Left kidney (tissue), 2 donors: ENCODE measurements around the gene CADPS. TPM values are rescaled to one million over a fixed set of nuclear protein-coding genes. Genes with fewer than 3 reads are reported as not detected.

Experiments used
- DNase-seq: peaks from one replicate; pipeline ENCODE4 v3.0.0-alpha.2; 2013
- polyA plus RNA-seq: library from polyadenylated mRNA; unstranded; fragments of 120-200 nt; gene quantifications from one replicate; pipeline ENCODE4 v1.2.1, GENCODE V29; 2013; ENCODE audit not compliant: insufficient read length

CADPS gene
- polyA plus RNA-seq, 1 donor = 5.0 TPM

- DNase-seq = no peak
Measured at GRCh38 chr3:62373215-62373614, 502.0 kb downstream of the CADPS start, which contains the start of gene FEZF2. TSS of gene FEZF2 (minus strand) at chr3:62373550. CDS start at chr3:62372868, 682 bp downstream.

- no peak for DNase-seq
Measured at GRCh38 chr3:62372621-62373041, 502.6 kb downstream of the CADPS start.

GRCh38 chr3:62371720-62372591 lies 503.3 kb downstream of the CADPS start:
- no peak for DNase-seq

GRCh38 chr3:62370858-62371719 lies 504.1 kb downstream of the CADPS start:
- DNase-seq = no peak

- no peak for DNase-seq
Measured at GRCh38 chr3:62370112-62370857, 504.9 kb downstream of the CADPS start.

- no peak for DNase-seq
Measured at GRCh38 chr3:62369476-62369743, 505.8 kb downstream of the CADPS start.

GRCh38 chr3:62368705-62369475 lies 506.3 kb downstream of the CADPS start:
- DNase-seq = no peak

- no peak for DNase-seq
Measured at GRCh38 chr3:62368290-62368704, 506.9 kb downstream of the CADPS start.

GRCh38 chr3:62367763-62368195 lies 507.4 kb downstream of the CADPS start:
- DNase-seq = no peak

GRCh38 chr3:62366126-62366484 lies 509.1 kb downstream of the CADPS start:
- DNase-seq = no peak

- DNase-seq = no peak
Measured at GRCh38 chr3:62365391-62366125, 509.7 kb downstream of the CADPS start.

GRCh38 chr3:62364191-62364590 lies 511.0 kb downstream of the CADPS start:
- DNase-seq = no peak

- DNase-seq = no peak
Measured at GRCh38 chr3:62363275-62363674, 511.9 kb downstream of the CADPS start.

- no peak for DNase-seq
Measured at GRCh38 chr3:62361824-62362223, 513.4 kb downstream of the CADPS start.

GRCh38 chr3:62361261-62361660 lies 514.0 kb downstream of the CADPS start:
- DNase-seq = no peak

GRCh38 chr3:62359531-62359930 lies 515.7 kb downstream of the CADPS start:
- no peak for DNase-seq

- no peak for DNase-seq
Measured at GRCh38 chr3:62356356-62356755, 518.9 kb downstream of the CADPS start.

GRCh38 chr3:62355703-62356102 lies 519.5 kb downstream of the CADPS start:
- DNase-seq = no peak
